ENCODE results near the gene CTDSPL.

The CTDSPL gene

DNA sequence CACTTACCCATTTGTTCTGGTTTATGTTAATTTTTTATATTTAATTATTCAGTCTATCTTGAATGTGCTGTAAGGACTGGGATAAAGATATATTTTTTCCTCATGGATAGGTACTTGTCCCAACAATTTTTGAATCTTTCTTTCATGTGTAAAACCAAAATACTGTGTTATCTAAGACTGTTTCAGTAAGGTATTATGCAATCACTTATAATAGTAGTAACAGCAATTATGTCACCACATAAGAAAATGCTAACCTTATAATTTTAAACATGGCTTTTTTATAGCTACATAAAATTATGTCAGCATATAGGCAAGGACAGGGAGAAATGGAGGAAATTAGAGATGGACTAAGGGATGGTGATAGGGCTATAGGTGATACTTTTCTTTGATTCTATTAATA is 2.9 kb upstream of the CTDSPL start:
- H2BK15ac ChIP-seq (ENCODE audit: low read length): no peak overlapping the region
- no peak overlapping the region for H3K14ac ChIP-seq (ENCODE audit: low read length)
- H3K4me3 ChIP-seq (ENCODE audit: low read length in 2 of 2): no peak overlapping the region
- H3K27ac ChIP-seq (replicated peaks; ENCODE audit: low read length): no peak overlapping the region
- H4K91ac ChIP-seq (ENCODE audit: low read depth, low read length, poor library complexity): no peak overlapping the region
- peaks cover 17 to 20% of the 10 kb centered on the region in 2 donors for H3K4me1 ChIP-seq (ENCODE audit: control insufficient read depth in 2 of 2, insufficient read depth in 1 of 2, low read depth in 1 of 2, low read length in 2 of 2)
- no peak for DNase-seq (ENCODE audit: low spot score)
- H2AK5ac ChIP-seq (ENCODE audit: low read depth, low read length): no peak overlapping the region
- H2BK120ac ChIP-seq (ENCODE audit: low read depth, low read length): no peak overlapping the region
- no peak overlapping the region for H4K8ac ChIP-seq (ENCODE audit: low read depth, low read length)
- no peak overlapping the region for H3K23ac ChIP-seq (ENCODE audit: low read depth, low read length, poor library complexity)
- H3K9ac ChIP-seq (ENCODE audit: low read depth, low read length, poor library complexity): no peak overlapping the region
- H3K18ac ChIP-seq (ENCODE audit: low read length): no peak overlapping the region
- no peak overlapping the region for H2BK12ac ChIP-seq (ENCODE audit: low read length)
- H3K36me3 ChIP-seq (replicated peaks in 1 of 2; ENCODE audit: control insufficient read depth in 2 of 2, insufficient read depth in 2 of 2, low read length in 2 of 2): no peaks in the 10 kb centered on the region
- peaks cover 3 to 4% of the 10 kb centered on the region in 2 donors for H3K9me3 ChIP-seq (replicated peaks in 1 of 2; ENCODE audit: control insufficient read depth in 2 of 2, insufficient read depth in 1 of 2, low read depth in 1 of 2, low read length in 2 of 2)
- no peaks in the 10 kb centered on the region for H3K27me3 ChIP-seq (ENCODE audit: control insufficient read depth in 3 of 3, insufficient read depth in 3 of 3, low read depth in 1 of 3, low read length in 3 of 3)
- no peak overlapping the region for H3K4ac ChIP-seq (ENCODE audit: low read length)
- H2BK5ac ChIP-seq (ENCODE audit: low read length): no peak overlapping the region
- no peak overlapping the region for H2AFZ ChIP-seq (ENCODE audit: low read length)
- H3K79me1 ChIP-seq (ENCODE audit: low read depth, low read length): peaks cover 7% of the 10 kb centered on the region
- no peak overlapping the region for H3K4me2 ChIP-seq (ENCODE audit: insufficient read depth, low read length, poor library complexity, severe bottlenecking)

GRCh38 chr3:37859354-37859753 is 2.3 kb upstream of the CTDSPL start:
- Histone ChIP-seq H3K18ac (ENCODE audit: low read length) (no peak overlapping the region), H3K4me3 (ENCODE audit: low read length in 2 of 2) (no peak overlapping the region), H2AK5ac (ENCODE audit: low read depth, low read length) (no peak overlapping the region), H4K91ac (ENCODE audit: low read depth, low read length, poor library complexity) (no peak overlapping the region), H3K4me2 (ENCODE audit: insufficient read depth, low read length, poor library complexity, severe bottlenecking) (no peak overlapping the region), H3K27ac (replicated peaks; ENCODE audit: low read length) (no peak overlapping the region), H2AFZ (ENCODE audit: low read length) (no peak overlapping the region), H3K23ac (ENCODE audit: low read depth, low read length, poor library complexity) (no peak overlapping the region), H3K9ac (ENCODE audit: low read depth, low read length, poor library complexity) (no peak overlapping the region), H2BK15ac (ENCODE audit: low read length) (no peak overlapping the region), H2BK12ac (ENCODE audit: low read length) (no peak overlapping the region), H3K4me1 (ENCODE audit: control insufficient read depth in 2 of 2, insufficient read depth in 1 of 2, low read depth in 1 of 2, low read length in 2 of 2) (peaks cover 17 to 22% of the 10 kb centered on the region in 2 donors), H3K9me3 (replicated peaks in 1 of 2; ENCODE audit: control insufficient read depth in 2 of 2, insufficient read depth in 1 of 2, low read depth in 1 of 2, low read length in 2 of 2) (peaks cover 3 to 4% of the 10 kb centered on the region in 2 donors), H3K27me3 (ENCODE audit: control insufficient read depth in 3 of 3, insufficient read depth in 3 of 3, low read depth in 1 of 3, low read length in 3 of 3) (no peaks in the 10 kb centered on the region), H4K8ac (ENCODE audit: low read depth, low read length) (no peak overlapping the region), H2BK120ac (ENCODE audit: low read depth, low read length) (no peak overlapping the region), H3K36me3 (replicated peaks in 1 of 2; ENCODE audit: control insufficient read depth in 2 of 2, insufficient read depth in 2 of 2, low read length in 2 of 2) (no peaks in the 10 kb centered on the region), H2BK5ac (ENCODE audit: low read length) (no peak overlapping the region), H3K14ac (ENCODE audit: low read length) (no peak overlapping the region), H3K4ac (ENCODE audit: low read length) (no peak overlapping the region), H3K79me1 (ENCODE audit: low read depth, low read length) (peaks cover 7% of the 10 kb centered on the region)
- no peak for DNase-seq (ENCODE audit: low spot score)
- no CpG with 5 or more reads among the region's 2 CpGs for WGBS, 2 donors (ENCODE audit: extremely low coverage in 2 of 2, insufficient read length in 2 of 2, insufficient replicate concordance in 1 of 2)

DNA sequence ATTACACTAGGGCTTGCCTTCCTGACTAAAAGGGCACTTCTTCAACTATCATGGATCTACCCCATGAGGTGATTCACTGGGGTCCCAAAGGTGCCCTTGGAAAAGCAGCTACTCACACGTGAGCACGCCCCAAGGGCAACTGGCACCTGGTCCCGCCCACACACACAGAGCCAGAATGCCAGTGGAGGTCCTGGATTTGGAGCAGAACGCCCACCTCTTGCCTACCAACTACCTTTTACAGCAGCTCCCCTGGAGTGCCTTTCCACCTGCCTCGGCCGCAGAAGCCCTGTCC is 1.8 kb upstream of the CTDSPL start:
- H3K27me3 ChIP-seq (ENCODE audit: control insufficient read depth in 3 of 3, insufficient read depth in 3 of 3, low read depth in 1 of 3, low read length in 3 of 3): no peaks in the 10 kb centered on the region

GRCh38 chr3:37862219-37862902 is 681 bp downstream of the CTDSPL start:
- H3K4me3 ChIP-seq (ENCODE audit: low read length in 2 of 2): peak overlapping the region; percentile 68 to 97
- no peak overlapping the region for H4K91ac ChIP-seq (ENCODE audit: low read depth, low read length, poor library complexity)
- peaks cover 7% of the 10 kb centered on the region for H3K79me1 ChIP-seq (ENCODE audit: low read depth, low read length)
- H3K4me2 ChIP-seq (ENCODE audit: insufficient read depth, low read length, poor library complexity, severe bottlenecking): peak overlapping the region; percentile 85
- H3K9ac ChIP-seq (ENCODE audit: low read depth, low read length, poor library complexity): peak overlapping the region; percentile 98
- no peaks in the 10 kb centered on the region for H3K36me3 ChIP-seq (replicated peaks in 1 of 2; ENCODE audit: control insufficient read depth in 2 of 2, insufficient read depth in 2 of 2, low read length in 2 of 2)
- peak overlapping the region; percentile 50 for H3K23ac ChIP-seq (ENCODE audit: low read depth, low read length, poor library complexity)
- H4K8ac ChIP-seq (ENCODE audit: low read depth, low read length): no peak overlapping the region
- H2BK5ac ChIP-seq (ENCODE audit: low read length): peak overlapping the region; percentile 26
- H2AK5ac ChIP-seq (ENCODE audit: low read depth, low read length): peak overlapping the region; percentile 76
- H3K9me3 ChIP-seq (replicated peaks in 1 of 2; ENCODE audit: control insufficient read depth in 2 of 2, insufficient read depth in 1 of 2, low read depth in 1 of 2, low read length in 2 of 2): peaks cover 3 to 10% of the 10 kb centered on the region in 2 donors
- H3K18ac ChIP-seq (ENCODE audit: low read length): peak overlapping the region; percentile 91
- H2BK15ac ChIP-seq (ENCODE audit: low read length): peak overlapping the region; percentile 8
- no peaks in the 10 kb centered on the region for H3K27me3 ChIP-seq (ENCODE audit: control insufficient read depth in 3 of 3, insufficient read depth in 3 of 3, low read depth in 1 of 3, low read length in 3 of 3)
- H3K4me1 ChIP-seq (ENCODE audit: control insufficient read depth in 2 of 2, insufficient read depth in 1 of 2, low read depth in 1 of 2, low read length in 2 of 2): peaks cover 17 to 22% of the 10 kb centered on the region in 2 donors
- peak overlapping the region; percentile 91 for H3K14ac ChIP-seq (ENCODE audit: low read length)
- WGBS, 2 donors (ENCODE audit: extremely low coverage in 2 of 2, insufficient read length in 2 of 2, insufficient replicate concordance in 1 of 2): no CpG with 5 or more reads among the region's 38 CpGs
- H2BK12ac ChIP-seq (ENCODE audit: low read length): no peak overlapping the region
- H3K27ac ChIP-seq (replicated peaks; ENCODE audit: low read length): peak overlapping the region; percentile 9
- peak overlapping the region; percentile 13 for H3K4ac ChIP-seq (ENCODE audit: low read length)
- DNase-seq (ENCODE audit: low spot score): peak; percentile 41
- no peak overlapping the region for H2BK120ac ChIP-seq (ENCODE audit: low read depth, low read length)
- H2AFZ ChIP-seq (ENCODE audit: low read length): peak overlapping the region; percentile 95

More for the DNA sequence above, 1.8 kb upstream of the CTDSPL start:
- H2BK15ac ChIP-seq (ENCODE audit: low read length): no peak overlapping the region
- H2BK12ac ChIP-seq (ENCODE audit: low read length): no peak overlapping the region
- H3K4me3 ChIP-seq (ENCODE audit: low read length in 2 of 2): peak overlapping the region in 1 of 2 donors; percentile 68
- no peak overlapping the region for H3K14ac ChIP-seq (ENCODE audit: low read length)
- H2BK120ac ChIP-seq (ENCODE audit: low read depth, low read length): peak overlapping the region; percentile 73
- WGBS, 2 donors (ENCODE audit: extremely low coverage in 2 of 2, insufficient read length in 2 of 2, insufficient replicate concordance in 1 of 2): no CpG with 5 or more reads among the region's 6 CpGs
- peaks cover 7% of the 10 kb centered on the region for H3K79me1 ChIP-seq (ENCODE audit: low read depth, low read length)
- H4K91ac ChIP-seq (ENCODE audit: low read depth, low read length, poor library complexity): no peak overlapping the region
- H3K9me3 ChIP-seq (replicated peaks in 1 of 2; ENCODE audit: control insufficient read depth in 2 of 2, insufficient read depth in 1 of 2, low read depth in 1 of 2, low read length in 2 of 2): peaks cover 3 to 4% of the 10 kb centered on the region in 2 donors
- no peak overlapping the region for H2BK5ac ChIP-seq (ENCODE audit: low read length)
- no peak overlapping the region for H3K4ac ChIP-seq (ENCODE audit: low read length)
- H3K4me1 ChIP-seq (ENCODE audit: control insufficient read depth in 2 of 2, insufficient read depth in 1 of 2, low read depth in 1 of 2, low read length in 2 of 2): peaks cover 17 to 22% of the 10 kb centered on the region in 2 donors
- no peak for DNase-seq (ENCODE audit: low spot score)
- H3K36me3 ChIP-seq (replicated peaks in 1 of 2; ENCODE audit: control insufficient read depth in 2 of 2, insufficient read depth in 2 of 2, low read length in 2 of 2): no peaks in the 10 kb centered on the region
- no peak overlapping the region for H3K4me2 ChIP-seq (ENCODE audit: insufficient read depth, low read length, poor library complexity, severe bottlenecking)
- peak overlapping the region; percentile 92 for H2AFZ ChIP-seq (ENCODE audit: low read length)
- no peak overlapping the region for H3K23ac ChIP-seq (ENCODE audit: low read depth, low read length, poor library complexity)
- no peak overlapping the region for H3K27ac ChIP-seq (replicated peaks; ENCODE audit: low read length)
- peak overlapping the region; percentile 76 for H3K18ac ChIP-seq (ENCODE audit: low read length)
- peak overlapping the region; percentile 73 for H2AK5ac ChIP-seq (ENCODE audit: low read depth, low read length)
- H3K9ac ChIP-seq (ENCODE audit: low read depth, low read length, poor library complexity): no peak overlapping the region
- no peak overlapping the region for H4K8ac ChIP-seq (ENCODE audit: low read depth, low read length)

Data from neuronal stem cell (in vitro differentiated cells).